H9 (cell line): ENCODE results near the gene USH2A. TPM values are rescaled to one million over a fixed set of nuclear protein-coding genes. Genes with fewer than 3 reads are reported as not detected.

Experiments used
- DNase-seq: peaks from one replicate; pipeline ENCODE4 v3.0.0-alpha.2; 2017
- H2AFZ ChIP-seq: one replicate; pipeline ENCODE4 v1.6.1; 2013; ENCODE audit warnings: mild to moderate bottlenecking, low read length, control low read depth, moderate library complexity
- H2AK5ac ChIP-seq: 2 replicates; pipeline ENCODE4 v1.6.1; 2013; ENCODE audit warnings: low read length, control low read depth, mixed read lengths; ENCODE audit not compliant: insufficient read length
- H2BK120ac ChIP-seq: one replicate; pipeline ENCODE4 v1.6.1; 2013; ENCODE audit warnings: low read depth, mild to moderate bottlenecking, low read length, control low read depth, inconsistent platforms; ENCODE audit not compliant: poor library complexity, severe bottlenecking
- H2BK12ac ChIP-seq: 2 replicates; pipeline ENCODE4 v1.6.1; 2013; ENCODE audit warnings: low read length, control low read depth, mixed read lengths, low read depth; ENCODE audit not compliant: insufficient read length
- H2BK15ac ChIP-seq: 2 replicates; pipeline ENCODE4 v1.6.1; 2013; ENCODE audit warnings: low read depth, low read length, control low read depth
- H2BK20ac ChIP-seq: one replicate; pipeline ENCODE4 v1.6.1; 2013; ENCODE audit warnings: low read depth, mild to moderate bottlenecking, low read length, control low read depth, inconsistent platforms; ENCODE audit not compliant: poor library complexity, severe bottlenecking
- H2BK5ac ChIP-seq: 2 replicates; pipeline ENCODE4 v1.6.1; 2013; ENCODE audit warnings: low read length, control low read depth, mixed read lengths; ENCODE audit not compliant: insufficient read length
- H3K14ac ChIP-seq: 2 replicates; pipeline ENCODE4 v1.6.1; 2013; ENCODE audit warnings: low read length, control low read depth; ENCODE audit not compliant: insufficient read depth
- H3K18ac ChIP-seq: 2 replicates; pipeline ENCODE4 v1.6.1; 2013; ENCODE audit warnings: low read depth, mild to moderate bottlenecking, mixed read lengths, low read length, control low read depth; ENCODE audit not compliant: insufficient read length
- H3K23ac ChIP-seq: 2 replicates; pipeline ENCODE4 v1.6.1; 2013; ENCODE audit warnings: low read length, control low read depth, mixed read lengths, low read depth; ENCODE audit not compliant: insufficient read length
- H3K23me2 ChIP-seq: 2 replicates; pipeline ENCODE4 v1.6.1; 2013; ENCODE audit warnings: low read depth, mild to moderate bottlenecking, mixed read lengths, low read length, control low read depth; ENCODE audit not compliant: insufficient read length, poor library complexity, severe bottlenecking
- H3K27ac ChIP-seq: 2 replicates; pipeline ENCODE4 v1.5.1; 2013; ENCODE audit warnings: low read length, control low read depth, mixed read lengths, low read depth; ENCODE audit not compliant: insufficient read length
- H3K27me3 ChIP-seq: 2 replicates; pipeline ENCODE4 v1.6.1; 2013; ENCODE audit warnings: low read length, control low read depth, inconsistent platforms; ENCODE audit not compliant: insufficient read depth
- H3K4ac ChIP-seq: 2 replicates; pipeline ENCODE4 v1.6.1; 2013; ENCODE audit warnings: low read depth, mild to moderate bottlenecking, control low read depth, inconsistent platforms, low read length, moderate library complexity
- H3K4me1 ChIP-seq: 2 replicates; pipeline ENCODE4 v1.6.1; 2013; ENCODE audit warnings: low read length, control low read depth, inconsistent platforms; ENCODE audit not compliant: insufficient read depth
- H3K4me2 ChIP-seq: 2 replicates; pipeline ENCODE4 v1.6.1; 2013; ENCODE audit warnings: low read length, control low read depth, mixed read lengths; ENCODE audit not compliant: insufficient read length, insufficient read depth
- H3K56ac ChIP-seq: 2 replicates; pipeline ENCODE4 v1.6.1; 2013; ENCODE audit warnings: low read depth, mild to moderate bottlenecking, mixed read lengths, low read length, control low read depth; ENCODE audit not compliant: insufficient read length
- H3K79me1 ChIP-seq: 2 replicates; pipeline ENCODE4 v1.6.1; 2013; ENCODE audit warnings: low read depth, mild to moderate bottlenecking, moderate library complexity, low read length, control low read depth, inconsistent platforms; ENCODE audit not compliant: insufficient read depth, poor library complexity, severe bottlenecking
- H3K79me2 ChIP-seq: 2 replicates; pipeline ENCODE4 v1.6.1; 2013; ENCODE audit warnings: low read length, control low read depth, inconsistent platforms; ENCODE audit not compliant: insufficient read depth
- H3K9ac ChIP-seq: 2 replicates; pipeline ENCODE4 v1.6.1; 2013; ENCODE audit warnings: low read length, control low read depth, mixed read lengths; ENCODE audit not compliant: insufficient read length; ENCODE audit errors: extremely low read depth
- H3K9me3 ChIP-seq: one replicate; pipeline ENCODE4 v1.6.1; 2013; ENCODE audit warnings: low read depth, low read length, inconsistent platforms; ENCODE audit not compliant: control insufficient read depth
- H3T11ph ChIP-seq: one replicate; pipeline ENCODE4 v1.6.1; 2013; ENCODE audit warnings: mild to moderate bottlenecking, low read length, control low read depth, inconsistent platforms
- H4K20me1 ChIP-seq: one replicate; pipeline ENCODE4 v1.6.1; 2013; ENCODE audit not compliant: control insufficient read depth, insufficient read length, insufficient read depth
- H4K5ac ChIP-seq: 2 replicates; pipeline ENCODE4 v1.6.1; 2013; ENCODE audit warnings: low read depth, mild to moderate bottlenecking, mixed read lengths, low read length, control low read depth; ENCODE audit not compliant: insufficient read length
- H4K8ac ChIP-seq: replicated peaks from 2 replicates; pipeline ENCODE4 v1.6.1; 2013; ENCODE audit warnings: low read length, control low read depth, mixed read lengths, low read depth; ENCODE audit not compliant: insufficient read length
- H4K91ac ChIP-seq: 2 replicates; pipeline ENCODE4 v1.6.1; 2013; ENCODE audit warnings: low read depth, mild to moderate bottlenecking, moderate library complexity, mixed read lengths, low read length, control low read depth; ENCODE audit not compliant: insufficient read length
- H3K27ac Mint-ChIP-seq, 3 experiments: 2 replicates in 2 of 3; 3 replicates in 1 of 3; pipeline ENCODE4 v1.8.0; 2020 to 2021; ENCODE audit warnings: mixed read lengths in 3 of 3, mild to moderate bottlenecking in 1 of 3, moderate library complexity in 1 of 3
- H3K27me3 Mint-ChIP-seq: 2 replicates; pipeline ENCODE4 v1.8.0; 2021; ENCODE audit warnings: low read depth, mild to moderate bottlenecking, moderate library complexity, mixed read lengths
- H3K36me3 Mint-ChIP-seq, 3 experiments: 2 replicates in 2 of 3; 3 replicates in 1 of 3; pipeline ENCODE4 v1.8.0; 2020 to 2021; ENCODE audit warnings: low read depth in 3 of 3, mixed read lengths in 3 of 3; ENCODE audit not compliant: insufficient read depth in 1 of 3
- H3K4me1 Mint-ChIP-seq, 2 experiments: 2 replicates each; pipeline ENCODE4 v1.8.0; 2020; ENCODE audit warnings: mixed read lengths in 2 of 2
- H3K4me3 Mint-ChIP-seq, 2 experiments: 2 replicates in 1 of 2; 3 replicates in 1 of 2; pipeline ENCODE4 v1.8.0; 2020 to 2021; ENCODE audit warnings: mild to moderate bottlenecking in 2 of 2, mixed read lengths in 2 of 2, moderate library complexity in 1 of 2
- H3K9me3 Mint-ChIP-seq, 2 experiments: 2 replicates in 1 of 2; 3 replicates in 1 of 2; pipeline ENCODE4 v1.8.0; 2020; ENCODE audit warnings: mild to moderate bottlenecking in 2 of 2, mixed read lengths in 2 of 2, moderate library complexity in 1 of 2
- WGBS: extraction: QIAGEN DNeasy Blood & Tissue Kit; methylation state at CpG from one replicate; pipeline ENCODE4 v1.1.7; 2013; ENCODE audit warnings: missing lambda C conversion rate, low lambda C conversion rate, mixed read lengths; ENCODE audit not compliant: insufficient read length; ENCODE audit errors: extremely low coverage; 5-methylcytosine and 5-hydroxymethylcytosine counted together
- total RNA-seq: library from RNA; stranded (reverse); gene quantifications from 2 replicates; pipeline ENCODE4 v1.2.1, GENCODE V29; 2021
- TF ChIP-seq, protein P1 (sequence below): fragments of 200-600 bp; sonication (generic); conservative IDR thresholded peaks from 3 replicates; pipeline ENCODE4 v1.8.0; 2021; ENCODE audit warnings: antibody characterized with exemption, mild to moderate bottlenecking

USH2A gene
- total RNA-seq, 1 experiment from 2014 or later, result 0.11 TPM

DNA sequence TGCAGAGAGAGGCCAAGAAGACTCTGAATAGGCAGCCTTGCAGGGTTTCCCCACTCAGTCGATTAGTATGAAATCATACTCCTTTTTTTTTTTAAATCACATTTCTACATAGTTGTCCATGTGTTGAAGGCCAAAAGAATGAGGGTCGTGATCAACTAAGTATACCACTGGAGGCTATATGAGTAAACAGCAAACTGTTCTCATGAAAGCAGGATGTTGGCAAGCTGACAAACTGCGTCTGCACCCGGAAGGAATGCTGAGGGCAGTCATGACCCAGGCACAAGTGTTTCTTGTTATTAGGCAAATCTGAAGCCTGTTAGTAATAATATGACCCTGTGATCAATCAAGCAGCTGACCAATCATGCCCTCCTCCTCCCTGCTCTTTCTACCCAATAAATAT, 213.2 kb downstream of the USH2A start:
- Histone ChIP-seq H2BK20ac (no peak overlapping the region), H3K23me2 (no peaks in the 10 kb centered on the region), H3K4me1 (no peaks in the 10 kb centered on the region), H4K20me1 (no peaks in the 10 kb centered on the region), H3K9me3 (no peaks in the 10 kb centered on the region), H2BK12ac (no peak overlapping the region), H3K9ac (no peak overlapping the region), H4K5ac (no peak overlapping the region), H2BK5ac (no peak overlapping the region), H3K14ac (no peak overlapping the region), H3K23ac (no peak overlapping the region), H2BK120ac (no peak overlapping the region), H2AK5ac (no peak overlapping the region), H2AFZ (no peak overlapping the region), H2BK15ac (no peak overlapping the region), H4K8ac (no peak overlapping the region), H3K4ac (no peak overlapping the region), H3K18ac (no peak overlapping the region), H3K27ac (no peak overlapping the region), H3K27me3 (no peaks in the 10 kb centered on the region), H3K79me2 (no peaks in the 10 kb centered on the region), H3T11ph (no peak overlapping the region), H3K56ac (no peak overlapping the region), H3K4me2 (no peak overlapping the region), H4K91ac (no peak overlapping the region), H3K79me1 (no peaks in the 10 kb centered on the region)
- DNase-seq, result no peak
- H3K27me3 Mint-ChIP-seq, result no peaks in the 10 kb centered on the region
- no peaks in the 10 kb centered on the region for H3K4me1 Mint-ChIP-seq
- WGBS, result no CpG with 5 or more reads among the region's 4 CpGs
- H3K36me3 Mint-ChIP-seq, result no peaks in the 10 kb centered on the region
- peak overlapping the region in 1 of 3 experiments; percentile 77; a peak in 2 of 7 replicates for H3K27ac Mint-ChIP-seq
- H3K9me3 Mint-ChIP-seq, result no peaks in the 10 kb centered on the region
- no peak overlapping the region for H3K4me3 Mint-ChIP-seq
- TF ChIP-seq, protein P1, sequence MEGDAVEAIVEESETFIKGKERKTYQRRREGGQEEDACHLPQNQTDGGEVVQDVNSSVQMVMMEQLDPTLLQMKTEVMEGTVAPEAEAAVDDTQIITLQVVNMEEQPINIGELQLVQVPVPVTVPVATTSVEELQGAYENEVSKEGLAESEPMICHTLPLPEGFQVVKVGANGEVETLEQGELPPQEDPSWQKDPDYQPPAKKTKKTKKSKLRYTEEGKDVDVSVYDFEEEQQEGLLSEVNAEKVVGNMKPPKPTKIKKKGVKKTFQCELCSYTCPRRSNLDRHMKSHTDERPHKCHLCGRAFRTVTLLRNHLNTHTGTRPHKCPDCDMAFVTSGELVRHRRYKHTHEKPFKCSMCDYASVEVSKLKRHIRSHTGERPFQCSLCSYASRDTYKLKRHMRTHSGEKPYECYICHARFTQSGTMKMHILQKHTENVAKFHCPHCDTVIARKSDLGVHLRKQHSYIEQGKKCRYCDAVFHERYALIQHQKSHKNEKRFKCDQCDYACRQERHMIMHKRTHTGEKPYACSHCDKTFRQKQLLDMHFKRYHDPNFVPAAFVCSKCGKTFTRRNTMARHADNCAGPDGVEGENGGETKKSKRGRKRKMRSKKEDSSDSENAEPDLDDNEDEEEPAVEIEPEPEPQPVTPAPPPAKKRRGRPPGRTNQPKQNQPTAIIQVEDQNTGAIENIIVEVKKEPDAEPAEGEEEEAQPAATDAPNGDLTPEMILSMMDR, result no peak
